GM12874 (cell line): ENCODE measurements around the gene POLR1H.

Experiments
- TF ChIP-seq, protein P1 (sequence below): IDR thresholded peaks from 2 replicates; pipeline ENCODE4 v1.5.1; 2011; ENCODE audit warnings: low read depth, mild to moderate bottlenecking, control low read depth, low read length, moderate library complexity; ENCODE audit not compliant: insufficient read depth

POLR1H gene

DNA sequence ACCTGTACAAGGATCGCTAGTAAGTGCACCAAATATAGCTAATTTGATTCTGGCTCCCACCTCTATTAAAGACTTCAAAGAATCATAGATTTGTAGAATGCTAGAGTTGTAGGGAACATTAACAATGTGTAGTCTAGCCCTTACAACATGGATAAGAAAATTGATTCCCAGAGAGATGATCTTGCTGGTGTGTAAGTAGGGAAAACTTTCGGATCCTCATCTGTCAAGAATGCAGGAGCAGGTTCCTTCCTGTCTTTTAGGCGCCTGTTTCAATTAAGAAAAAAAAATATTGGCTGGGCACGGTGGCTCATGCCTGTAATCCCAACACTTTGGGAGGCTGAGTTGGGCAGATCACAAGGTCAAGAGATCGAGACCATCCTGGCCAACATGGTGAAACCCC, 26.8 kb downstream of the POLR1H start:
- TF ChIP-seq, protein P1, sequence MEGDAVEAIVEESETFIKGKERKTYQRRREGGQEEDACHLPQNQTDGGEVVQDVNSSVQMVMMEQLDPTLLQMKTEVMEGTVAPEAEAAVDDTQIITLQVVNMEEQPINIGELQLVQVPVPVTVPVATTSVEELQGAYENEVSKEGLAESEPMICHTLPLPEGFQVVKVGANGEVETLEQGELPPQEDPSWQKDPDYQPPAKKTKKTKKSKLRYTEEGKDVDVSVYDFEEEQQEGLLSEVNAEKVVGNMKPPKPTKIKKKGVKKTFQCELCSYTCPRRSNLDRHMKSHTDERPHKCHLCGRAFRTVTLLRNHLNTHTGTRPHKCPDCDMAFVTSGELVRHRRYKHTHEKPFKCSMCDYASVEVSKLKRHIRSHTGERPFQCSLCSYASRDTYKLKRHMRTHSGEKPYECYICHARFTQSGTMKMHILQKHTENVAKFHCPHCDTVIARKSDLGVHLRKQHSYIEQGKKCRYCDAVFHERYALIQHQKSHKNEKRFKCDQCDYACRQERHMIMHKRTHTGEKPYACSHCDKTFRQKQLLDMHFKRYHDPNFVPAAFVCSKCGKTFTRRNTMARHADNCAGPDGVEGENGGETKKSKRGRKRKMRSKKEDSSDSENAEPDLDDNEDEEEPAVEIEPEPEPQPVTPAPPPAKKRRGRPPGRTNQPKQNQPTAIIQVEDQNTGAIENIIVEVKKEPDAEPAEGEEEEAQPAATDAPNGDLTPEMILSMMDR, result no peak

DNA sequence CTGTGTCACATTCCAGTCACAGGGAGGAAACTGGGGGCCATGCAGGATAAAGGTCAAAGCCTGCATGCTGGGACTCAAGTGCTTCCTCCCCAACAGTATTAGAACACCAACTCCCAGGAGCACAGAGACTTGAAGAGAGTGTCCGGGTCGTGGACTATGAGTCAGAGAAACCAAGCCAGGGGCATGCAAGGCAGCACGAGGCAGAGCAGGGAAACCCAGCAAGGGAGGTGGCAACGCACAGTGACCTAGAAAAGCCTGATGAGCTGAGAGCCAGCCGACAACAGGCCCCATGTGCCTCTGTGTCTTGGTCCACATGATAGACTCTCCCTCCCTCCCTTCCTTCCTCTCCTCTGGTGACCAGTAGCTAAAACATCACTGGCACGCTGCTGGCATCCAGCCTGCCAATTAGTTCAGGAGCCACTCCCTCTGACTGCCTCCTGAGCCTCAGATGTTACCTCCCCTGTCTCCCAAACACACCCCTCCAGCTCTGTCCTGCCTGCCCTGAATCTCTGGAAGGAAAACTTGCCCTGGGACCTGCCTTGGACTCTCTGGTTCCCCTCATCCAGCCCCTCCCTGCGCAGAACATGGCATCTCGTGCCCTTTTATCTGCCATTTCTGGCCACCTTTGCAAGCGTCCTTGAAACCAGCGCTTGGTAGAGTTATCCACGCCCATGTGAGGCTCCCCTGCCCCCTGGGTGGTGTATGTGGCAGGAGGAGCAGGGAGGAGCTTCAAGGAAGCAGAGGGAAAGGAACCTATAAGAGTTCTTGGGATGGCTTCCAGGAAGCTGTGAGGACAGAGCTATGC, 30.7 kb downstream of the POLR1H start:
- TF ChIP-seq, protein P1, result no peak

DNA sequence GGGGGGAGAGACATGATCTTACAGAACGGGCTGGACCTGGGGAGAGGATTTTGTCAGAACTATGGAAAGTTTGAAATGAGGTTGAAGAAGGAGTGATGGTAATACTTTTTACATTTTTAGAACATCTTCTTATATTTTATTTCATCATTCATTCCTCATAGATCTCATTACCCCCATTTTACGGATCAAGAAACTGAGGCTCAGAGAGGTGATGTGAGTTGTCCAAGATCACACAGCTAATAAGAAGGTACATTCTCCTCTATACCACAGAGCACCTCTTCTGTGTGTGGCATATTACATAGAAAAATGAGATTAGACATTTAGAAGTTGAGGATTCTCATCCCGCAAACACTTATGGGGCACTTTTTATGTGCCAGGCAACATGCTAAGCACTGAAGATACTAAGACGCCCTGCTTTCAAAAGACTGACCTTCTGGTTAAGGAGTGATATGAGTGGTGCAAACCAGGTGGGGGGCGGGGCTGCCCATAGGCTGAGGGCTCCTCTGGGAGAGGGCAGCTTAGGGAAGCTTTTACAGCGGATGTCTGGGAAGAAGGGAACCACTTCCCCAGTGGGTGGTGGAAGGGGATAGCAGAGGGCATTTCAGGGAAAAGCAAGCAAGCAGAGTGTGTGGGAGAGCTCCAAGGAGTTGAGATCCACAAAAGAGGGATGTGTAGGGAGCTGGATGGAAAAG, 31.9 kb downstream of the POLR1H start:
- TF ChIP-seq, protein P1, result no peak

DNA sequence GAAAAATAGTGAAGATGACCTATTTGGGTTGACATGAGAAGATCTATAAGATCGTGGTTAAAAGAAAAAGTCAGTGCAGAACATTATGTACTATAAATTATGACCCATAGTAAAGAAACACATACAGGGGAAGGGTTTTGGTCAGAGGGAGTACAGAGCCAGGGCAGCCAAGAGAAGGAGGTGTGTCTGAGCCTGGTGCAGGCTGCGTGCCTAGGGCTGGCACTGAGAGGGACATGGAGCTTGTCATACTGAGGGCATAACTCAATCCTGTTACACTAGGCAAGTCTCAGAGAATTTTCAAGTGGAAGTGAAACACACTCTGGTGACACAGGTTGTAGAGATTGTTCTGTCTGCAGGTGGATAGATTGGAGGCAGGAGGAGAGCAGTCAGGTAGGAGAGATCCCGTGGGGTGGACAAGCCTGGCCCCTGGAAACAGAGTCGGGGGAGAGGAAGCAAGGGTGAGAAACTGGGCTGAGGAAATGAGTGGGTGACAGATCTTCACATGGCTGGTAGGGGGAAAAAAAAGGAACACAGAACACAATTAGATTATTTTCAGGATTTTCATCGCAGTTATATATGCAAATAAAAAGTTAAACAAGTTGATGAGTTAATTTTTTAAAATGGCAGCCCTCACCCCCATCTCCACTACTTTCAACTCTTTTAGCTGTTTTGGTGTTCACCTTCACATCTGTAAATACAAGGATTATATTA, 33.0 kb downstream of the POLR1H start:
- TF ChIP-seq, protein P1, result no peak

DNA sequence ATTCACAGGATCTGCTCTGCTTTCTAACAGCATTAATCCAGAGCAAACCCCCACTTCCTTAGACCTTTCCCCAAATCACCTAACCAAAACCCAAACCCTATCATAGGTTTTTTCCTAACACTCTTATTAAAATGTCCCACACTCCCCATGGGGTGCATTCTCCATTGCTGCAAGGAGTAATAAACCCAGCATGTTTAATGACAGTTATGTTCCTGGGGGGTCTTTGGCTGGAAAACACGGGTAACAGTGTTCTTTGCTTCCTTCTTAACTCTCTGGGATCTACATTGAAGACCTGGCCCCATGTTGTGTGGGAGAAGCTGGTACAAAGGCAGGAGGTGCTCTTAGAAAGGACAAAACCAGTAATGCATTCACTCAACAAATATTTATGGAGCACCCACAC, 35.8 kb downstream of the POLR1H start:
- TF ChIP-seq, protein P1, result no peak

DNA sequence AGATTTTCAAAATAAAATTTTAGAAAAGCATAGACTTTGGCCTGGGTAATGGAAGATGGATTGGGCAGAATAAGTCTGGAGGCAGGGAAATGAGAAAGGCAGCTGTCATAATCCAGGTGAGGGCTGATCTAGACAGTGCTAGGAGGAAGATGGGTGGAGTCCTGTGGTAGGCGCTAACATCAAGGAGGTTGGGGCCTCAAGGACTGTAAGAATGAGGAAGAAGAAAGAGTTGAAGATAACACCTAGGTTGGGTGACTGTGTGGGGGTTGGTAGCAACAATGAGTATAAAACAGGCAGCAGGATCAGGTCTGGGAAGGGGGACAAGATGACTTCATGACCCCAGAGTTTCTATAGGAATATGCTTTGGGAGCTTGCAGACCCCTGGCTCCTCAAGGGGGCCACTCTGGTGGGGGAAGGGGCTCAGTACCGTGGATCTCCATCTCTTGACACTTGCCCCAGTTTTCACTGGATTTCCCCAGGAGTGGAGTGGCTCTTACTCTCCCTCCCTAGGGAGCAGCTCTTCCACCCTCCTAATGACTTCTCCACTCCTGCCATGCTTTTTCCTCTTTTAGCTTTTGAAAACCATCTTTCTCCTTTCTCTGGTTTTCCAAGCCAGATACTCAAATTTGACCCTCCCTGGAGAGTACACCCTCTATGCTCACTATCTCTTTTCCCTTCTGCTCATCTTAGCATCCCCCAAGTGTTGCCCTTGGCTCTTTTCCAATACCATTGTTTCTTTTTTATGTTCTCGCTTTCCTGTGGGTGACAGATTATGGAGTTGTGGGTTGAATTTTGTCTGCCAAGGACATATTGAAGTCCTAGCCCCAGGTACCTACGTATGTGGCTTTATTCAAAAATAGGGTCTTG, 37.1 kb downstream of the POLR1H start:
- TF ChIP-seq, protein P1, result no peak

DNA sequence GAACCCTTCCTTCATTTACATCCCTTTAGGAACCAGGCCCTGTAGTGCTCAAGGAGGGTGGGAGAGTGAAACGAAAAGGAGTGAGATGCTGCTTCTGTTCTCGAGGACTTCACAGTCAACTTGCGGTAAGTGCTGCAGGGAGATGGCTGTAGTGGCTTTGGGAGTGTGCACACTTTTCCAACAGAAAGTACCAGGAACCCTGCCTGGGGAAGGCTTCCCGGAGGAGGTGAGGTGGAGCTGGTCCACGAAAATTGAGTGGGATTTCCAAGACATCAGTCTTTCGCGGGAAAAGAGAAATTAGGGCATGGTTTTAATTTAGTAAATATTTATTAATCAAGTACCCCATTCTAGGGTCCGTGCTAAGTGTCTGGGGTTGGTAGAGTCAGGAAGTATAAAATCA, 39.1 kb downstream of the POLR1H start:
- TF ChIP-seq, protein P1, result no peak
